GM18498 (cell line): ENCODE measurements around the gene BLACAT1.
A peak's percentile ranks its signal among the peaks of the same experiment; 100 is the strongest.
"Not testable (repeated sequence)": the region's sequence is repeated elsewhere in the genome, so short reads cannot be mapped to it uniquely, and the experiment has no call there.

Experiments
- ATAC-seq: cut with Tn5 transposase; IDR thresholded peaks from one replicate; pipeline ENCODE4 v1.9.1; 2021; ENCODE audit warnings: mild to moderate bottlenecking, moderate library complexity; ENCODE audit not compliant: unreplicated experiment

BLACAT1 gene

GRCh38 chr1:205442051-205442725 is 13.7 kb downstream of the BLACAT1 start:
- no peak for ATAC-seq

GRCh38 chr1:205441716-205442050 is 14.2 kb downstream of the BLACAT1 start:
- no peak for ATAC-seq

- ATAC-seq, result no peak
Measured at GRCh38 chr1:205441318-205441633, 14.6 kb downstream of the BLACAT1 start.

GRCh38 chr1:205440476-205441317 is 15.1 kb downstream of the BLACAT1 start:
- ATAC-seq, result peak; percentile 70

- ATAC-seq, result no peak
Measured at GRCh38 chr1:205440121-205440475, 15.7 kb downstream of the BLACAT1 start.

- ATAC-seq, result no peak
Measured at GRCh38 chr1:205438213-205439158, 17.4 kb downstream of the BLACAT1 start.

GRCh38 chr1:205437570-205437969 is 18.3 kb downstream of the BLACAT1 start:
- no peak for ATAC-seq

GRCh38 chr1:205436776-205437410 is 19.0 kb downstream of the BLACAT1 start:
- ATAC-seq, result no peak

- ATAC-seq, result no peak
Measured at GRCh38 chr1:205435578-205436573, 20.0 kb downstream of the BLACAT1 start.

GRCh38 chr1:205434738-205435137 is 21.1 kb downstream of the BLACAT1 start:
- no peak for ATAC-seq

- not testable (repeated sequence) for ATAC-seq
Measured at GRCh38 chr1:205432692-205433091, 23.2 kb downstream of the BLACAT1 start.

GRCh38 chr1:205432116-205432515 is 23.7 kb downstream of the BLACAT1 start:
- no peak for ATAC-seq

GRCh38 chr1:205430696-205431305 is 25.0 kb downstream of the BLACAT1 start:
- ATAC-seq, result peak; percentile 51

GRCh38 chr1:205429762-205430695 is 25.8 kb downstream of the BLACAT1 start:
- ATAC-seq, result no peak

GRCh38 chr1:205424901-205425600 is 30.8 kb downstream of the BLACAT1 start:
- no peak for ATAC-seq

- no peak for ATAC-seq
Measured at GRCh38 chr1:205423814-205424399, 31.9 kb downstream of the BLACAT1 start.

- no peak for ATAC-seq
Measured at GRCh38 chr1:205422993-205423642, 32.7 kb downstream of the BLACAT1 start.
